HCEC 1CT (cell line): Measurements from ENCODE around the gene SMAD2.
"Not testable (repeated sequence)": the region's sequence is repeated elsewhere in the genome, so short reads cannot be mapped to it uniquely, and the experiment has no call there.

ENCODE experiments used
- DNase-seq: peaks from one replicate; pipeline ENCODE4 v3.0.0-alpha.2; 2017

Gene SMAD2

DNA sequence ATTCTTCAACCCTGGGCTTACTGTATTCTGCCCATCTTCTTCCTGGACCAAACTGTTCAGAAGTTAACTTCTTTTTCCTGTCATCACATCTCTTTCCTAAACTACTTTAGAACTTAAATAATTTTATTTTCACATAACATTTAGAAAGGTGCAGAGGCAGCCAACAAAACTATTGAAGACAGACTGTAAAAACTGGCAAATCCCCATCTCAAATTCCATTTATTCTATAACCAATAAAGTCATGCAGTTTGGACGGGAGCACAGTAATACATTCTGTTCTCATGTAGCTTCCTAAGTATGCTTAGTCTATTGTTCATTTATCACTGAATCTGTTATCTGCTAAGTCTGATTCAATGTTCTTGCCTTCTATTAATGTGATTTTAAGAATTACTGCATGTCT, 99.1 kb downstream of the SMAD2 start:
- no peak for DNase-seq

DNA sequence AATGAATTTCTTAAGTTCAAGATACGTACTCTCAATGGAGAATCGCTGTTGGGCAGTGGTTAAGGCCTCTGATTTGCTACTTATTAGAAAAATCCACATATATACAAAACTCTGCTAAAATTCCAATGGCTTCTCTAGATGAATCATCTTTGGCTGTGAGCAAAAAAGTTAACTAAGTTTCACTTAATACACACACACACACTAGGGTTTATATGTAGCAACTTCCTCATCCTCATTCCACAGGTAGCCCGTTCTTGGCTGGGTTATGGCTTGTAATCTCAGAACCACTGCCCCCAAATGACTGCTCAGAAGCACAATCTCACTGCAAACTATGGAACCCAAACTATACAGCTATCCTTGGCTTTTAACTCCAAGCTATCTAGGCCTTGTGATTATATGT, 99.7 kb downstream of the SMAD2 start:
- DNase-seq: no peak

DNA sequence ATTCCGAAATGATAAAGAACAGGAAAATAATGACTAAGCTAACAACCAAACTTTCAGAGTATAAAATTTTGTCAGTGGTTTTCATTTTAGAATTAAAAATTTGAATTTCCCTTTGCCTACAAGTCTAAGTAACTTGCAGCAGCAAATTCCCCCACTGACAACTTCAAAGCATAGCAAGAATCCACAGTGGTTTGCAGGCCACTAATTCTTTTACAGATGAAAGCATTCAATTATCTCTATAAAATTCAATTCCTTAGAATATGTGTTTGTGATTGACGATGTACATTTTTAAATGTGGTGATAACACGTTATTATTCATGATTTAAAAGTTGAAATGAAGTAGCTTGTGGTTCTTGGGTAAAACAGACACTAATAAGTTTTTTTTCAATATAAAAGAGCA, 100.6 kb downstream of the SMAD2 start:
- no peak for DNase-seq

DNA sequence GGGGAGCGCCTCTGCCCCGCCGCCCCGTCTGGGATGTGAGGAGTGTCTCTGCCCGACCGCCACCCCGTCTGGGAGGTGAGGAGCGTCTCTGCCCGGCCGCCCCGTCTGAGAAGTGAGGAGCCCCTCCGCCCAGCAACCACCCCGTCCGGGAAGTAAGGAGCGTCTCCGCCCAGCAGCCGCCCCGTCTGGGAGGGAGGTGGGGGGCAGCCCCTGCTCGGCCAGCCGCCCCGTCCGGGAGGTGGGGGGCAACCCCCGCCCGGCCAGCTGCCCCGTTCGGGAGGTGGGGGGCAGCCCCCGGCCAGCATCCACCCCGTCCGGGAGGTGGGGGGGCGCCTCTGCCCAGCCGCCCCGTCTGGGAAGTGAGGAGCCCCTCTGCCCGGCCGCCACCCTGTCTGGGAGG, 102.4 kb downstream of the SMAD2 start:
- DNase-seq: not testable (repeated sequence)

DNA sequence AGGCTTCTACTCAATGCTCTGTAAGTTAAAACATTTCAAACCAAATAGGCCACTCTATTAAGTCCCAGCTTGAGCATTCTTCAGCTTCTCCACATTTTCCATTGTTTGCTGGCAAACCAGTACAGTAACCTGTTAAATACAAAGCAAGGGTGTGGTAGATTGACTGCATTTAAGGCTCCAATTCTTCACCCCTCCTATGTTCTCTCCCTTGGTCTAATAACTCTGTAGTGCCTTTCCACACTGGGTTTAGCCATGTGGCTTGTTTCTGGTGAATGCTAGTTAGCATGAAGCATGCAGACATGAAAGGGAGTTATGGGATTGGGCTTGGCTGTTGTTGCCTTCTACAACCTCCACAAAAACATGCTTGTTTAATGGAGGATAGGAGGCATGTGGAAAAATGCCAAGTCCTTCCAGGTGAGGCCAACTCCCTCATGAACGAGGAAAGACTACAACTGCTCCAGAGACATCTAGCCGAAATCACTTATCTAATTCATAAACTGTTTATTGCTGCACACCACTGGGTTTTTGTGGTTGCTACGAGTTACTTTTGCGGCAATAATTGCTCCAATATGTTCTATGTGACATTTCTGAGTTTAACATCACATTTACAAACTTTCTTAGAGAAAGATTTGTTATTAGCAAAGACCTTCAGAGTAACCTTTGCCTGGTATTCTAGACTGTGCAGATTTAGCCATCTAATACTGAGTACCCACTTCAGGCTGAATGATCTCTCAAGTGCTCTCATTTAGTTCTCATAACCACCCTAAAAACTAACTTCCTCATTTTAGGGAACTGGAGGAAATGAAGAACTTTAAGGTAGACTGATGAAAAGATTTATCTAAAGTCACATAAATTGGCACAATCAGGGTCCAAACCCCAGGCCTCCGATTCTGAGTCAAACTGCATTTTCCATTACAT, 104.0 kb downstream of the SMAD2 start:
- DNase-seq: no peak

DNA sequence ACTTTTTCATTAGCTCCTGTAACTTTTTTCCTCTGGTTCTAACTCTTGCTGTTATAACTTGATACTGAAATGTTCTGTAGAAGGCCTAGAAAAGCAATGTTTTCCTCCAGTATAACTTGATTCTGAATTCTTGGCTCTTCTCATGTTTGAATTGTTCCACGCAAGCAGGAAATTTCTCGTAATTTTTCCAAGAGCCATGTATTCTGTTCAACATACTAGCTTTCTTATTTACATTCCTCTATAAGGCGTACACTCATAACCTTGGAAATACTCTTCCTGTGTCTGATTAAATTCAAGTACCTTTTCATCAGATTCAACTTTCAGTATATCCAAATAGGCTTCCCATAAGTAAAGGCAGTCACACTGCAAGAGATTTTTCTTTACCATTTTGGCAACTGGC, 109.1 kb downstream of the SMAD2 start:
- DNase-seq: no peak

DNA sequence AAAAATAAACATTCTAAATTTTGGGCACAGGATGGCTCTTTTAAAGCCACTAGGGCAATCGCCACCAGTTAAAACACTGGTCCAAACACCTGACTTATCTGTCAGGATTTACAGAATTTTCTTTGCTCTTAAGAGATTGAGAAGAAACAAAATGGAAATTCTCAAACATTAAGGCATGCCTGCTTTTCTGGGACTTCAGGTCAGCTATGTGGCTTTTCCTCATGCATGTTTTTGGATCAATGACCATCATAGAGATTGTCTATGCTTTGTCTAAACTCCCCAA, 112.7 kb downstream of the SMAD2 start:
- DNase-seq: no peak

DNA sequence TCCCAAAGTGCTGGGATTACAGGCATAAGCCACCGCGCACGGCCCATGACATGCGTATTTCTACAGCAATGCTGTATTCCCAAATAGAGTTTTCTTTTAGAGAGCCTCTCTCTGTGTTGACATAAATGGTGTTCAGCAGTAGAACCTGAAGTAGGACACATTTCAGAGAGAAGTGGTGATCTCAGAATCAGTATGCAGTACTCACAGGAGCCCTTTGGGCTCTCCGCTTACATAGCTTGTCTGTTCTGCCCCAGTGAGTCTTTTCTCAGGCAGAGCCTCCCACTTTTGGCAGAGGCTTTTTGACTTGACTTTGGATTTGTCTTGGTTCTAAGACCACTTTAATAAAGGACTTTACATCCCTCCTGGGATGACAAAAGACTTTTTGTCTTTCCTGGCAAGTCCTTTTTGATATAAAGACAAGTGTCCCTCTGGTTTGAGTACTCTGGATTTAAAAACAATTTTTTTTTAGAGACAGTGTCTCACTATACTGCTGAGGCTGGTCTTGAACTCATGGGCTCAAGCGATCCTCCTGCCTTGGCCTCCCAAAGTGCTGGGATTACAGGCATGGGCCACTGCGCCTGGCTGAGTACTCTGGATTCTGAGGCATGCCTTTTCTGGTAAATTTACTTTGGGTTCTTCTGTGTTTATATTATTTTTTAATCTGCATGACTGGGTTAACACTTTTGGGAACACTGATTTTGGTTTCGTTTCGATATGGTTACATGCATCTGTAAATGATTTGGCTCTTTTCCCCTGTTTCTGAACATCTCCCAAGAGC, 113.3 kb downstream of the SMAD2 start:
- DNase-seq: no peak

DNA sequence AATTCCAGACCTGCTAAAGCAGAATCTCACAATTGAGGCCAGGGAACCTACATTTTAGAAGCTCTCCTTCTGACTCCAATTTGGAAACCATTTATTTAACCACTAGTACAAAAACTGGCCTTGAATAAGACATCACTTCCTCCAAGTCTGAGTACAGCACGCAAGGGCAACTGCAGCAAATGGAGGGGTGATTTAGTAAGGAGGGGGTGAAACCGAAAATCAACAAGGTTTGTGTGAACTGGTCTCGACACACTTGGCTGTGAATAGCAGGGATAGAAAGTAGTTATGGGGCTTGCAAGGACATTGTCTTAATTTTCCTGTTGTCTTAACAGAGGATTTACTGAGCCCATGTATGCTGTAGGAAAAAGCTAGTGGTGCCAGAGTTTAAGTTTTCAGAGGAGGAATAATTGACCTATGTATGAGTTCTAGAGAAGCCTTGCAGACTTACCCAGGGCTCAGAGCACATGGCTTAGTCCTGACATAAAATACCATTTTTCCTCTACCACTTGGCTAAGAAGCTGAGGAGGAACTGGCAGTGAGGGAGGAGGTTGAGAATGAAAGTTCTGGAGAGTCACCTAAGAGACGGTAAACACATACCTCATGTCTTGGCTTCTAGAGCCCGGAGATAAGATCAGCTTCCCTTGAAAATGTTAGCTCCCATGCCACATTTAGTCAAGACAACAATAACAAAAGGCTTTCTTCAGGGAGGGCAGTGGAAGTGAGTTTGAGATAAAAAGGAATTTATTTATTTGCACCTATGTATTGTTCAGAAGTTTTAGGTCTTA, 114.8 kb downstream of the SMAD2 start:
- no peak for DNase-seq

DNA sequence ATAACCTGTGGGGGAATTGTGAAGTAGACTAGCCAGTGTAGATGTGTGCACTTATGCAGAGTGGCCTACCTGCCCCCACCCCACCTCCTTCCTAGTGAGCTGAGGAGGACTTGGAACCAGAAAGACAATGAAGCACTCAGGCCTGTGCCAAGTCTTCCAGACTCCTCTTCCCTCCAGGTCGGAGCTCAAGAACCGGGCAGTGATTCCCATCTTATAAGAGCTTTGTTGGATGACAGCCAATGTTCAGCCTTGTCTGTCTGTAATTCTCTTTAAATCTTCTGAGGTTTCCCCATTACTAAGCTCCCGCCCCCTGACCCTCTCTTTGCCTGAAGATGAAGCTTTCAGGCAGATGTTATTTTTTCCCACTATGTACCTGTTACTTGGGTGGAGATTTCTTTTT, 121.0 kb downstream of the SMAD2 start:
- DNase-seq: no peak

DNA sequence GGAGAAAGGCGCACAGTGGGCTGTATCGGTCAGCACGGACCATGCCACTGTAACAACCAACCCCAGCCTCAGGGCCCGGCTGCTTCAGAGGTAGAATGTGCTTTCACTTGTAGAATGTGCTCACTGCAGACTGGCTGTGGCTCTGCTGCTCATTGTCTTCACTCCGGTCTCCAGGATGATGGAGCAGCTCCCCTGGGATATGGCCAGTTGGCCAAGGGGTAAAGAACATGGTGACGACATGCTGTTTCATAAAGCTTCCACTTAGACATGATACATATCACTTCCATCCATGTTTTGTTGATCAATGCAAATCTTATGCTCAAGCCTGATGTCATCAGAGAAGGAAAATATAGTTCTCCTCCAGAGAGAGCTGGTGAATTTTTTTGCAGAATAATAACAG, 127.7 kb downstream of the SMAD2 start:
- DNase-seq: no peak

DNA sequence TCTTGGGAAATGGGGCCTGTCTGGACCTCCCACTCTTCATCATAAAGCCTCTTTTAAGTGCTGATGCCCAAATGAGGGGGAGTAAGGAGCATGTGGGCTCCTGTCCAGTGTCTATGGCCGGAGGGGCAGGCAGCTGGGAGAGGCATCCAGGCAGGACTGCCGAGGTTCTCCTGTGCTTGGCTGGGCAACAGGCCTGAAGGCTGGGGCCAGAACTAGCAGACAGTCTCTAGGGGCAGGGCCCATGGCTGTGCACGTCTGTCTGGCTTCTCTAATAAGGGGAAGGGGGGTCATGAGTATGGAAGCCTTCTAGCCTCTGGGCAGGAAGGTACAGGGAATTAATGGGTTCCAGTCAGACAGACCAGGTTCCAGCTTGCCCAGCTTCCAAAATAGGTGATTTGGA, 128.6 kb downstream of the SMAD2 start:
- no peak for DNase-seq

DNA sequence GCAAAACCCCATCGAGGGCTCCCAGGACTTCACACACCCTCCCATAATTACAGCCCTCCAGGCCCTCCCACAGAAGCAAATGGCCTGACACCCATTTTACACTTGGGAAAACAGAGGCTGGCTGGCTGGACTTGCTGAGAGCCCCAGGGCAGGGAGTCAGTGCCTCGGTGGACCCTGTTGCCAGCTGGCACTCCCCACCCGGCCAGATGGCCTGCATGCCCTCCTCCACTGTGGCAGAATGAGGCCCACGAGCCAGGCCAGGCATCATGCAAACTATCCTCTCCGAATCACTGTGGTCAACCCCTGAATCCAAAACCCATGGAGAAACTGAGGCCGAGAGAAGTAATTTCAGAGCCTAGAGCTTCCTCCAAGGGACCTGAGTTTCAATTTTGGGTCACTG, 129.7 kb downstream of the SMAD2 start:
- DNase-seq: no peak

DNA sequence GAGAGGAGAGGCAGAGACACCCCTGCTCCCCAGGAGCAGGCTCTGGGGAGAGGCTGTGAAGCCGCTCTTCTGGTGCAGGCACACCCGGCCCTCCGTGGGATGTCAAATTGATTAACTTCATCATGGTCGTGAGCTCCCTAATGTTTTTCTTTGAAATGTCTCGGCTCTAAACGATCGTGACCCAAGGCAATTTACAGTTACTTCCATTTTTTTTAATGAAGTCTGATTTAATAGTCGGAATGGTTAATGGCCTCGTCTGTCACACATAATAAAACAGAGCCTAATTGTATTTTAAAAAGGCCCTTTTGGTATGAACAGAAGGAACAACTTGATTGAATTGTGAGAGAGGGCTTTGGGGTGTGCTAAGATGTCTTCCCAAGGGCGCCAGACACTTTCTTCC, 130.2 kb downstream of the SMAD2 start:
- no peak for DNase-seq

DNA sequence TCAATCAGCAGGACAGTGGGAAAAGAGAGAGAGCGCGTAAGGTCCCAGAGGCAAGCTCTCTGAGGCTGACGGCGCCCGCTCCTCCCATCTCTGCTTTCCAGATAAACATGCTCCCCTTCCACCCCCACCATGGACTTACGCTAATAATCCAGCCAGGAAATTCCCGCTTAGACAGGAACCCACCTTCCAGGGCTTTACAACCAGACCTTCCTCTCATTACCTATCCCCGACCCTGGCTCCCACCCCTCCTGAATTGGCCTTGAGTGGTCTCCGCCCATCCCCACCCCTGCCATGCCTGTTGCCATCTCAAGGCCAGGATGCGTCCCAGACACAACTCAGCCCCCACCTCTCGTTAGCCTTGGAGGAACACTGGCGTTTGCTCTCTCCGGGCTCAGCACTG, 131.1 kb downstream of the SMAD2 start:
- no peak for DNase-seq

DNA sequence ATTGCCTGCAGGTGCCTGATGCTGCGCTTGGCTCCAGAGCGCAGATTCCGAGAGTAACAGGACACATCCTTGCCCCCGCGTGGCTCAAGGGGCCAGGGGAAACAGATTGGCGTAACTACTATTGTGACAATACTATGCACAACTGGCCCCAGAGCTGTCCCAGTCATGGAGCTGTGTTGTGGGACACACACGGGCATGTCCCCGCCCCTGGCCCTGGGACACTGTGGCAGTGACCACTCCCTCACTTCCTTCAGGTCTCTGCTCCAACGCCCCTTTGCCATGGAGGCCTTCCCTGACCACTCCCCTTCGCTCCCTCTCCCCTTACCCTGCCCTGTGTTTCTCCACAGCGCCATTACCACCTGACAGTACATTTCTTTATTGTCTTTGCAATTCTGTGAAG, 132.1 kb downstream of the SMAD2 start:
- DNase-seq: no peak

DNA sequence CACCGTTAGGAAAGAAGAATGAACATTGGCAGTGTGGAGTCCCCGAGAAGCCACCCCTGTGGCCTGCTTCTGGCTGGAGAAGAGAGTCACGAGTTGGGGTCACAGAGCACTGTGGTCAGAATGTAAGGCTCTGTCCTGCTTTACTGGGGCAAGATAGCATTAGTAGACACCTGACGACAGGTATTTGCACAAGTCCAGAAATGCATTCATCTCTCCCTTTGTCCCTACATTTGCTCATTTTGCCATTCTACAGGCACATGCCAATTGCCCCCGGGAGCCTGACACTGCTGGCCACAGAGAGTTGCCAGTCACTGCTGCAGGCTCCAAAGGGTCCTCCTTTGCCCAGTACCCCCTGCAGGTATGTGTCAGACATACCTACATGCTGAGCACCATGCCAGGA, 133.3 kb downstream of the SMAD2 start:
- DNase-seq: no peak

DNA sequence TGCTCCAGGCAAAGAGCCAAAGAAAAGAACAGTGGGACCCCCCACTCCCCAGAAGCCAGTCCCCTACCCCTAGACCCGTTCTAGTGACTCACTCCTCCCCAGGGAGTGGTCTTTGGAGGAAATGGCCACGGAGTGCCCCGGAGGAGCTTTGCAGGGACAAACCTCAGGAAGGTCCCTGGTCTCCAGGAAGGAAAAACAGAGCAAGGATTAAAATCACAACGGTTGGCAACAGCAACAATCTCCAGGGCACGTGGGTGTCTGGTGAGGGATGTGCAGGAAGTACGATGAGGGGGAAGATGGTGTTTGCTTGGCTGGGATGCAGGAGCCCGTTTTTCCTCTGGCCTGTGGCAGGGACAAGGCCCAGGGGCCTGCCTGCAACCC, 135.0 kb downstream of the SMAD2 start:
- no peak for DNase-seq

DNA sequence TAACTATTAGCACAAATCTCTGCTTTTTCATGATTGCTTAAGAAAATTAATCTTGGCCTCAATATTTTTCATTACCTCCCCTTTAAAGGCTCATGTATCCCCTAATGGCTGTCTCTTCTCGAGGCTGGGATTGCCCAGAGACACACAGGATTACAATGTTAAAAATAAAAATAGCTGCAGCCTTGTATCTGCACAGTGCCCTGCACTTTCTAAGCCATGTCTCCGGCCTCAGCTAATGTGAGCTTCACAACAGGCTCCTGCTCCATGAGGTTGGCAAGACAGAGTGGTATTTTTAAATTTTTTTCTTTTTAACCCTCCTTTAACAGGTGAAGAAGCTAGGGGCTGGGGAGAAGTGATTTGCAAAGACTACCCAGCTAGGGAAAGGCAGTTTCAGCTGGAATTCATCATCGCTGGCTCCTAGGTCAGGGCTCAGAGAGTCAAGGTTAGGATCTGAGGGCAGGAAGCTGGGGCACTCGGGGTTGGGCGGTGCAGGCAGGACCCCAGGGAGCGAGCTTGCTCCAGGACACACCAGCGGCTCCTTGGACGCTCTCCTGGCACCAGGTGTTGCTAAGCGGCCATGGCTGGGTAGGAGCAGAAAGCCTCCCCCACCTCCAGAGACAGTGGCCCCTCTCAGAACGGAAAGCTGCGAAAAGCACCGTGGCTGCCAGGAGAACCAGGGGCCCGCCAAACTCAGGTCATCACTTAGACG, 135.6 kb downstream of the SMAD2 start:
- no peak for DNase-seq

DNA sequence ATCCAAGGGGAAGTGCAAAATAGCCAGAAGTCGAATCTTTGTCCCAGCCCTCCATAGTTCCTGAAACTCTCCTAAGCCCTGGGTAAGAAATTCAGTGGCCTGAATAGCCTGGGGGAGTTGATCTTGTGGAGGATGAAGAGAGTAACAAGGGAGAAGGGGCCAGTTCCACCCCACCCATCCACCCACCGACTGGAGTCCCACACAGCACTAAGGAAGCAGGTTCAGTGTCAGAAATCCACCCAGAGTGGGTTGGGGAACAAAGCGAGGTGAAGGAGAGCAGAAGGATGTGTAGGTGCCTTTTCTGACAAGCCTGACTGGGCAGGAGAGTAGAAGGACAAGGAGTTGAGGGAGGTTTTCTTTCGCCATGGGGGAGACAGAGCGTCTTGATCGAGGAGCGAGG, 136.8 kb downstream of the SMAD2 start:
- no peak for DNase-seq

DNA sequence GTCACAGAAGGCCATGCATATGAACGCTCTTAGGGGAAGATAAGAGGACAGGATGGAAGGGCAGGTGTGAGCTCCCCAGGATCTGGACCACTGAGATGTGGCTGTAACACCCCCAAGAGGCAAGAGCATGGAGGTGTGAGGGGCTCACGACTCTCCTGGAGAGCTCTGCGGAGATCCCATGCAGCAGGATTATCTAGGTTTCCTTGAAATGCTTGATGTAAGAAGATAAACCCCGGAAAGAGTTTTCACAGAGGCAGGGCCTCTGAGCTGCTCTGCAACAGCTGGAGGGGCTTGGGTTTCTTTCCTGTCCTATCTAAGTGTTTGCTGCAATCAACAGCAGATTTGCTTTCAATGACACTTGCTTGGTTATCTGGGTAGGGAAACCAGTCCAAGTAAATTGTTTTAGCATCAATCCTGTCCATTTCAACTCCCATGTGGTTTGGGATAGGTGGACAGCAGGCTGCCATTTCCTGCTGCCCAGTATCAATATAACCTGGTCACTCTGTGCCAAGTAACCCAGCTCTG, 138.9 kb downstream of the SMAD2 start:
- no peak for DNase-seq

DNA sequence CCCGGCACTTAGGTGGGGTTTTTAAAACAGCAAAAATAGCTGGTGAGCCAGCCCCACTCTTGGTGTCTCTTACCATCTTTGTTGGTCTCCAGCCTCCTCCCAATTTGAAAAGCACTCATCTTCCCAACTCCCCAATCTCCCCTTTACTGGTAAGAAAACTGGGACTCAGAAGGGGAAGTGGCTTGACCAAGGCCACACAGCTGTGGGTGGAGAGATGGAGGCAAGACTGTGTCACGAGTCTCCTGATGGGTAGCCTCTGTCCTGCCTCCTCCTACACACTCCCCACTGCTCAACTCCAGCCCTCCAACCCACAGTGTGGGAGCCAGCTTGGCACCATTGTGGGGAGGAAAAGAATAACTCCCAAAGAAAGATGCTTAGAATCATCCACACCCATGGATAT, 140.4 kb downstream of the SMAD2 start:
- DNase-seq: no peak

DNA sequence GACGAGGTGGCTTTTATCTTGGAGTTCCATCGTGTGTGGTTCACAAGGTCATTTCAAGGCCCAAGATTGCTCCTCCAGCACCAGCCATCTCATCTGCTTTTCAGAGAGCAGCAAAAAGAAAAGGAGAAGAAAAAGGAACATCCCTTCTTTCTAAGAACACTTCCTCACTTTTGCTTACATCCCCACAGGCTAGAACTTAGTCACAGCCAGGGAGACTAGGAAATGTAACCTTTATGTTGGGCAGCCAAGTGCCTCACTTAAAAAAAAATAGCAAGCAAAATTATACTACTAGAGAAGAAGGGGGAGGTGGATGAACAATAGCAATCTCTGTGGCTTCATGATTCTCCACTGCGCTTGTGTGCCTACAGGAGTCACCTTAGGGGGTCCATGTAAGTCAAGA, 141.8 kb downstream of the SMAD2 start:
- no peak for DNase-seq
